ENCODE measurements around the gene SLC30A3.

- TF ChIP-seq CTCF (conservative IDR thresholded peaks at IDR 0.05) (no peak), EZH2 (IDR thresholded peaks at IDR 0.05; ENCODE audit: low read depth) (no peak)
Observed at GRCh38 chr2:27211241-27211942, 51.5 kb downstream of the SLC30A3 start.

All from PC-9 (cell line).